ENCODE measurements around the gene INHBA.

The INHBA gene

DNA sequence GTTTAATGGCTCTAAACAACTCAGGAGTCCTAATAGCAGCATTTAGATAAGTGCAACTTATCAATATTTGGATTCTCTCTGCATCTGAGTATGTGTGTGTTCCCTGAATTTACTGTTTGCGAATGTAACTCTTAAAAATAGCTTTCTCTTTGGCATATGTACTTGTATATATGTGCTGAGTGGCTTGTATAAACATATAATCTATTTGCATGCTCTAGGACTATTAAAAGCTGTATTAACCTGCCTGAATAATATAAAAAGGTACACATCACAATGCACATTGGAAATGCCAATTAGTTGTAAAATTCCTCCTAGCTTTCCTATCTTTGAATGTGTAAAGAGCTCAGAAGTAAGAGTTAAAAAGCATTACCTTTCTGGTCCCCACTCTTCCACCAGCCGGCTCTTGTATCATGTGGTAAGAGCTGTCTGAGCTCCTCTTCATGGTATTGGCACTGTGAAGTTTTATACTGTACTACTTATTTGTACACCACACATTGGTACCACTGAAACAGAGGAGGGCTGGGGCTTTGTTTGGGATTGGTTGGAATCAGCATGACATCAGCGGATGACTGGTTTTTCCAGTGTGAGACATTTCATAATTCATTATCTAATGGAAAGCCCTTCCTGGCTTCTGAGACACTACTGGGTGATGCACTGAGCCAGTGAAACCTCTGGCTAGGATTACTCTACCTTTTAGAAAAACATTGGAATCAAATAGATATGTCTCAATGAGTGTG lies at the start of gene INHBA:
Gene INHBA (minus strand): TSS at position 456 of the 737 bp plus-strand sequence. CDS start 2,716 bp downstream, outside the sequence.
- in situ Hi-C loops (cut with MboI; ENCODE audit: low pct_unique_long_range_greater_than_20kb, low sequenced_read_pairs), result no loop called here
- no peak for DNase-seq

DNA sequence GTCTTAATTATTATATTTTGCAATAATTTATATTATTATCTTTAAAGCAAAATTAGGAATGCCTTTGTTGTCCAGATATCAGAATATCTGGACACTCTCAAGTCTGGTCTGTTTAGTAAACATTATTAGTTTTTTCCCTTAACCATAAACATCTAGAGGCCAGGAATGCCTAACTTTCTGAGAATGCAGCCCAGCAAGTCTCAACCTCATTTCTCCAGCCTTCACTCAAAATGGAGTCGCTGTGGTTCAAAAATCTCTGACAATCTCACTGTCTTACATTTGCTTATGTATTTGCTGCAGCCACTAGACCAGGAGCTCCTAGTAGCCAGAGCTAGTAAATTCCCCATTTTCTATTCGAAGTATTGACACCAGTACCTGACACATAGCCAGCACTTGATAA lies 49.7 kb upstream of the INHBA start:
- in situ Hi-C loops (cut with MboI; ENCODE audit: low pct_unique_long_range_greater_than_20kb, low sequenced_read_pairs), result no loop called here
- no peak for DNase-seq

DNA sequence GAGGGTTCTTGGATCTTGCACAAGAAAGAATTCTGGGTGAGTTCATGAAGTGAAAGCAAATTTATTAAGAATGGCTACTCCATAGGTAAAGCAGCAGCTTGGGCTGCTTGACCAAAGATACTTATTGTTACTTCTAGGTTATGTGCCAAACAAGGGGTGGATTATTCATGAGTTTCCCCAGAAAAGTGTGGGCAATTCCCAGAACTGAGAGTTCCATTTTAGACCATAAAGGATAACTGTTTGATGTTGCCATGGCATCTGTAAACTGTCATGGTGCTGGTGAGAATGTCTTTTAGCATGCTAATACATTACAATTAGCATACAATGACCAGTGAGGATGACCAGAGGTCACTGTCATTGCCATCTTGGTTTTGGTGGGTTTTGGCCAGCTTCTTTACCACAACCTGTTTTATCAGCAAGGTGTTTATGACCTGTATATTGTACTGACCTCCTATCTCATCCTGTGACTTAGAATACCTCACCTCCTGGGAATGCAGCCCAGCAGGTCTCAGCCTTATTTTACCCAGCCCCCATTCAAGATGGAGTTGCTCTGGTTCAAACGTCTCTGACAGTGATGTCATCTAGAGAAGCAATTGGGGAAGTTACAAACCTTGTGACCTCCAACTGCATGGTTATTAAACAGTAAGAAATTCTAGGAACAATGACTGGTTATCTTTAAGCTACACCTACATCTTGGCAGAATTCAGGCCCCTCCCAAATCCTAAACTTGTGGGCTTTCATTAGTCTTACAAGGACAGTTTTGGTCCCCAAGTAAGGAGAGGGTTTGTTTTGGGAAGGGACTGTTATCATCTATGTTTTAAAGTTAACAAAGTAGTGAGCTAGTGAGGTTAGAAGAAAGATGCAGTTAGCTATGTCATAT lies 48.0 kb upstream of the INHBA start:
- in situ Hi-C loops (cut with MboI; ENCODE audit: low pct_unique_long_range_greater_than_20kb, low sequenced_read_pairs), result no loop called here
- DNase-seq, result no peak

DNA sequence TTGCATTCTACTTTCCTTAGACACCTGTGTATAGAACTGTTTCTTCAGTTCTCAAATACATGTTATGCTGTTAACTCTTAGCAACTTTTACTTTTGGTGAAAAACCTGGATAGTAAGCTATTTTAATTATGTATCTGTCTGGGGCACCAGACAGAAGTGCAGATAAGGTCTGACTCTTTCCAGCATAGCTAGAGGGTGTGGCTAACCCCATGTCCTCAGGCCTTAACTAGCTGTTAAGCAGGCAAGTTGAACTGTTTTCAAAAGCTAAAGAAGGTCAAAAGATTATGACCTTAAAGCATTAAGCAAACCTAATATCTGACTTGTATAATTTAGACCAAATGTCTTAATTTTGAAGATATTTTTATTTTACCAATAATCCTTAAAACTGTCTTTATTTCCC lies 45.1 kb upstream of the INHBA start:
- DNase-seq, result no peak
- in situ Hi-C loops (cut with MboI; ENCODE audit: low pct_unique_long_range_greater_than_20kb, low sequenced_read_pairs), result no loop called here

DNA sequence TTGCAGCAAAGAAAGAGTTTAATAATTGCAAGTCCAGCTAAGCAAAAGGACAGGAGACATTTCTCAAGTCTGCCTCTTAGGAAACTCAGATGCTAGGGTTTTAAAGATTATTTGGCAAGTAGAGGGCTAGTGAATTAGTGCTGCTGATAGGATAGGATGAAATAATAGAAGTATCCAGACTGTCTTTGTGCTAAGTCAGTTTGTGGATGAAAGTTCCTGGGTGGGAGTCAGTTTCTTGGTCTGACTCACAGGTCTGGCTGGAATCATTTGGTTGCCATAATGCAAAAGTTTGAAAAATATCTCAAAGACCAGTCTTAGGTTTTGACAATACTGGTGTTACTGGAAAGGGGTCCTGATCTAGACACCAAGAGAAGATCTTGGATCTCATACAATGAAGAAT lies 42.6 kb upstream of the INHBA start:
- in situ Hi-C loops (cut with MboI; ENCODE audit: low pct_unique_long_range_greater_than_20kb, low sequenced_read_pairs), result no loop called here
- no peak for DNase-seq

DNA sequence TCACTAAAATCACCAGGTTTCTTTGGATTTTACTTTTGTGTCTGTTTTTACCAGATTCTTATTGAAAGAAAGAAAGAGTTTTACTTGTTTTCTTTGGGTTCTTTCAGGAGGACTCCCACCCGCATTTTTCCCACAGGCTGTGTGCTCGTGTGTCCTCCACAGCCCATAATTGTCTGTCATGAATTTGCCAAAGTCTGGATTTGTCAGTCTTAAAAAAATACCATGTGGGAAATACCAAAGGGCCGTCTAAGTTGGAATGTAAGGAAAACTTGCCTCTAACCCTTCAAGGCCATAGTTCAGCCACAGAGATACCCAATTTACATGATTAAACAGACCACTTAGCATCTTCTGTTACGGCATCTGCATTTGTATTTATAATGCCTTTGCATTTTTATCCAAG lies 41.3 kb upstream of the INHBA start:
- in situ Hi-C loops (cut with MboI; ENCODE audit: low pct_unique_long_range_greater_than_20kb, low sequenced_read_pairs), result no loop called here
- no peak for DNase-seq

DNA sequence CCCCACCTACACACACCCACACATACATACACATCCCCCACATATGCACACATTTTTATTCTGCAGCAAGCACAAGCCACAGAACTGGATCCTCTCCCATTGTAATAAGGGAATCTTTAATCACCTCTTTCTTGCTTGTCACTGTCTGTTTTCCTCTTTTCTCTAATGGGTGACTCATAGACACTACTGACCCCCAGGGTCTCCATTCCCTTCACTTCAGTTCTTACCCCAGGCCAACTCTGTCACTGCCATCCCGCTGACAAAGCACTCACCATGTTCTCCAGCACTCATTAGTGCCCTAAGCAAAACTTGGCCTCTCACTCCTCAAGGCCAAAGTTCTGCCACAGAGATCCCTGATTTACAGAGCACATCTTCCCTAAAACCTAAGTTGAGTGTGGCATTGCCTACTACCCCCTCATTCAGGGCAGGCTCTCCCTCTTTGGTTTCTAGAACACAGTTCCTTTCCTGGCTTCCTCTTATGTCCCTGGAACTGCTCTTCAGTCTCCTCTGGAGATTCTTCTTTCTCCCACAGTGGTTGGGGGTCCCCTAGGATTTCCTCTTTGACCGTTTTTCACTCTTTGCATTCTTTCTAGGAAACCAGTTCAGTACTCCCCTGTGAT lies 39.6 kb upstream of the INHBA start:
- no peak for DNase-seq

DNA sequence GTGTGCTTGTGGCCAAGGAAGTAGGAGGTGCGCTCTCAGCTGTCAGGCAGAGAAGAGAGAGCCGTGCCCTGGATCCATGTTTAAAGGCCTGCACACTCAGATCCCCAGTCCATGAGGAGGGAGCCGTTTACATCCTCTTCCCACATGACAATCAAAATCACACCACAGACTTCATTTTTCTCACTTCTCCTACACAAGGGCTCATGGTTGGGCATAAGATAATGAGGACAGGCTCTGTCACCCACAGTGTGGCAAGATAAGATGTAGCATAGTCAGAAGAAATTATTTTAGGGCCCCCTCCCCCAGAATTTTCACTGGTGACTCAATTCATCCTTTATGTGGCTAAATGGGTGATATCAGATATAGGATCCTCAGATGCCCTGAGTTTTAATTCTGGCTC lies 35.9 kb upstream of the INHBA start:
- in situ Hi-C loops (cut with MboI; ENCODE audit: low pct_unique_long_range_greater_than_20kb, low sequenced_read_pairs), result no loop called here
- no peak for DNase-seq

More for the DNA sequence above, 39.6 kb upstream of the INHBA start:
- in situ Hi-C loops (cut with MboI; ENCODE audit: low pct_unique_long_range_greater_than_20kb, low sequenced_read_pairs), result no loop called here

DNA sequence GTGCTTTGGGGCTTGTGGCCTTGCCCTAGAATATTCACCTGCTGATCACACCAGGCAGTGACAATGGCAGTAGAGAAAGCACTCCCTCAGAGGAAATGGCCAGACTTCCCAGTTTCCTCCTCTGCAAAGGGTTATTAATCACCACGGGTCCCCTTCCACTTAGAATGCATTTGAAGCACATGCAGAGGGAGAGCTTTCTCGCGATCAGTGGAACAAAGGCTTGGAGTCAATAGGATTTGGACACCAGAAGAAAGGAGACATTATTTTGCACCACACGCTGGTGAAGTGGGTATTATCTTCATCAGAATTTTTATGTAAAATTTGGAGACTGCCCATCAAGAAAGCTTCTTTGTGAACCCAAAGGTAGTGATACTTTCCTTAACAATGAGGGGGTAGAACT lies 35.4 kb upstream of the INHBA start:
- in situ Hi-C loops (cut with MboI; ENCODE audit: low pct_unique_long_range_greater_than_20kb, low sequenced_read_pairs), result no loop called here
- DNase-seq, result no peak

DNA sequence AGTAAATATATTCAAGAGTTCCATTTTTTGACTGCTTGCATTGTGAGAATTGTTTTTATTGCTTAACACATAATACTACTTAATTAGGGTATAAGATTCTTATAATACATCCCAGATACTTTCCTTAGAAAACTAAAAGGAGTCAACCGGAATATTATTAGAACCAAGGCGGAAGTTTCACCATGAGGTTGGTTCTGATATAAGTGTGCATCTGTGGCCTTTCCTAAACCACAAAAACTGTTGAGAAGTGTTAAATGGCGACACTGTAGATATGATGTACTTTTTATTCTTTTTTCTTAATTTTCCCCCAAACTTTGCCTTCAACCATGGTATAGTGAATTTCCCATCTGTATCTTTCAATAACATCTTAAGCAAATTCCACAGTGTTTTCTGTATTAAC lies 32.3 kb upstream of the INHBA start:
- in situ Hi-C loops (cut with MboI; ENCODE audit: low pct_unique_long_range_greater_than_20kb, low sequenced_read_pairs), result no loop called here
- DNase-seq, result no peak

DNA sequence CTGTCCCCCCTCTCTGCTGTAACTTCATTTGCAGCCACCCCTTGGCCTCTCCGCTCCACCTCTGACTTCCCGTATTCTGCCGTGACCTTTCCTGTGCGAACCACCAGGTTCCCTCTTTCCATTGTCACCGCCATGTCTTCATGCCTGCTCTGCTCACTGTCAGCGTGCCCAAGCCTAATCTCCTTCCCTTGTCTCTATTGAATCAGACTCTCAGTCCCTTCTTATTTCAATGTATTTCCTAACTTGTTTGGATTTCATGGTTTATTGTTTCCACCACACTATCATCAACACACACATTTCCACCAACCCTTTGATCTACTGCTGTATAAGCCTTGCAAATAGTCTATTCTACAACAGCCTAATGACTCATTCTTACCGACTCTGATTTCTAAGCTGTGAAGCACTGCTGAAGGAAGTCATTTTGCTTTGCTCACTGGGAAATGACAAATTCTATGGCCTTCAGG lies 30.0 kb upstream of the INHBA start:
- in situ Hi-C loops (cut with MboI; ENCODE audit: low pct_unique_long_range_greater_than_20kb, low sequenced_read_pairs), result no loop called here
- peak; percentile 56 for DNase-seq

DNA sequence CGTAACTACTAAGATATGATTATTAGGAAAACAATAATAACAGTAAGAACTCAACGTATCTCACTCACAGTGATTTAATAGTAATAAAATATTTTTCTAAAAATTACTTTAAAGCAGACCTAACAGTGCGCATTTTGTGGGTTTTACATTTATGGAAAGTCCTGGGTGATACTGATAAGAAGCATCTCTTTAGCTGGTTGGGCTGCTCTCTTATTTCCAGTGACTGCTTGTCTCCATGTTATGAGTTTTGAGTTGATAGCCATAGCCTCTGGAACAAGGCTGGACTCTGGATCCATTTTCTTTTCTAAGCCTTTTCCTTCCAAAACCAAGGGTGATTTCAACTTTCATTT lies 29.5 kb upstream of the INHBA start:
- in situ Hi-C loops (cut with MboI; ENCODE audit: low pct_unique_long_range_greater_than_20kb, low sequenced_read_pairs), result no loop called here
- peak; percentile 35 for DNase-seq

DNA sequence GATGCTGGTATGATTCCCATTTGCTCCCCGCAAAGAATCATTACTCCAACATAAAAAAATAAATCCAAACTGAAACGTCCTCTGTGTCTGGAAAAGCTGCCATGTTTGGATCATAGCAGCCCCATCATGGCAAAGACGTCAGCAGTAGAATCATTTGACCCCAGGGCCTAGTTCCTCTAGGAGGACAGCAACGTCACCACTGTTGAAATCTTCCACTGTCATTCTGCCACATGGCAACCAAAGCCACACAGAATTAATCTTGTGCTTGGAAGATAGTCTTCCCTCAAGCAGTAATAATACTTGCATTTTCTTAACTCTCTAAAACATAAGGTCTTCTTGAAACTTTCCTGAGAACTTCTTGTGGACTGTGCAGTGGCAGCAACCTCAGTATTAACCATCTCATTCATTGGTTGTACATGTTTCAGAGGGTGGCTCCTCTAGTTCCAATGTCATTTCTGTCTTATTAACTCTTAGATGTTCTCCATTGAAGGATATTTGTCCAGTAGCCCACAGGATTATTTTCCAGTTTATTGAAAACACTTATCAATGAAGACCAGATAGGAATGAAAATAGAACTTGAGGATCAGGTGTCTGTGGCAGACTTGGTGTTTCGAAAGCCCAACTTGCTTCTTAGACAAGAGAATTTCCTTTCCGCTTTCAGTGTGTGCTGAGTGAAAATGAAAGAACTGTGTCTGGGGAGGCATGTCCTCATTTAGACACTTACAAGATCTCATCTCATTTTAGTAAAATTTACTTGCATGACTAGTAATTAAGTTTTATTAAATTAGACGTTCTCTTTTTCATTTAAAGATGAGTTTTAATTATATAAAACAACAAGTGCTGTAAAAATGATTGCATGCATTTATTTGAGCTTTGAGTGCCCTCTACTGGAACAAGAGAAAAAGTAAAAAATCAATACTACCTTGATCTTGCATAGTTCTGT lies 28.9 kb upstream of the INHBA start:
- DNase-seq, result no peak
- in situ Hi-C loops (cut with MboI; ENCODE audit: low pct_unique_long_range_greater_than_20kb, low sequenced_read_pairs), result no loop called here

DNA sequence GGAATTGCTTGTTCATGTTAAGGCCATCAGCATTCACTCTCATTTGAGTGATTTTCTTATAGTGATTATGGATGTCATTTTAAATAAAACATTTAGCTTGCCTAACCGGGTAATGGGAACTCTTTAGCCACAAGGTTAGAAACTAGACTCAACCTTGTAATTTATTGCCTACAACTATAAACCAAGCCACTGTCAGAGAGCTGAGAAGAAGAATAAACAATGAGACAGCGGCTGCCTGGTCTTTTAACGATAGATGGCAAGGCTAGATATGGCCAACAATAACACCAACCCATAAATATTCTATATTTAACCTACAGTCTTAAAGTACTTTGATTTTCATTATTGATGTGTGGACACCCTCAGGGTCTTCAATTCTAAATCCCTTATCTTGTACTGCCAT lies 27.8 kb upstream of the INHBA start:
- no peak for DNase-seq
- in situ Hi-C loops (cut with MboI; ENCODE audit: low pct_unique_long_range_greater_than_20kb, low sequenced_read_pairs), result no loop called here

DNA sequence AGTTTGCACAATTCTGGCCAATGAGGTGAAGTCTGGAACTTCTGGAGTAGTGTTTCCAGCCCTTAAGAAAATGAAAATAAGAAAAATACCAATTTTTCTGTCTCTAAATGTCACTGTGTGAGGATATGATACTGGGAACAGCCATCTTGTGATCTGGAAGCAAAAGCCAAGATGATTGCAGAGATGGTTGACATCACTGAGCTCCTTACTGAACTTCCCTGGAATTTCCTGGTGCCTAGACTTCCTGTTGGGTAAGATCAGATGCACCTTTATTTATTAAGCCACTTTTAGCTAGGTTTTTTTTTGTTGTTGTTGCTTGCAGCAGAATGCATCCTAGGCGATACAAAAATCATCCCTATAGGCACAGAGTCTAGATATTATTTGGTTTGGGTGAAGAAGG lies 27.3 kb upstream of the INHBA start:
- in situ Hi-C loops (cut with MboI; ENCODE audit: low pct_unique_long_range_greater_than_20kb, low sequenced_read_pairs), result no loop called here

DNA sequence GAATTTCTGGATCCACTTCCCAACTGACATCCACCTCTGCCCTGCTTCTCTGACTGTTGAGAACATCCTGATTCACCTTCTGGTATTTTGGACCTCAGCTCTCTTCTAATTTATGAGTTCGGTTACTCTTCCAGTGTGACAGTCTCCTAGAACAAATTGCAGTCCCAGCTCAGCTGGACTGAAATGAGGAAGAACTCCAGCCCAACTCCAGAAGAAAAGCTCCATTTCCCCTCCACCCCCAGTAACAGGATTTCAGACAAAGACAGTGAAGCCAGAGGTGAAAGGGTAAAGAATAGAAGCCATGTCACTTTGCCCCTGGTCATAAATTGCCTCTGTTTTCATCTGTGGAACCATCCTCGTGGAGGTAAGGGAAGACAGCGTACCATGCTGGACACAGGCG lies 26.2 kb upstream of the INHBA start:
- DNase-seq, result no peak
- in situ Hi-C loops (cut with MboI; ENCODE audit: low pct_unique_long_range_greater_than_20kb, low sequenced_read_pairs), result no loop called here

More for the DNA sequence above, 27.3 kb upstream of the INHBA start:
- no peak for DNase-seq

DNA sequence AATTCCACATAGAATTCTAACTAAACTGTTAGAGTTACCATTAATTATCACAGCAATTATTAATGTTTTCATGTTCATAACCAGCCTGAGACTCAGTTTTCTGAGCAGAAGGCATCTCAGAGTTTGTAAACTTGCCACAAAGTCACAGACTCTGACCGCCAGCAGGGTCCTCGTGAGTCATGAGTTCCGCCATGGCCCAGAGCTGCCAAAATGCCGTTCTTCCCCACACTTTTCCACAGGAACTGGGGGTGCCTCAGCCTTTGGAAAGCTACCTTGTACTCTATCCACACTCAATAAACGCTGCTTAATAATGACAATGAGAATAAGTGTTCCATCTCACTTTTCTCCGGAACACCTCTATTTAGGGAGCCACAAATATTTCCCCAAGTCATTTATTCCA lies 22.1 kb upstream of the INHBA start:
- DNase-seq, result no peak
- in situ Hi-C loops (cut with MboI; ENCODE audit: low pct_unique_long_range_greater_than_20kb, low sequenced_read_pairs), result no loop called here

DNA sequence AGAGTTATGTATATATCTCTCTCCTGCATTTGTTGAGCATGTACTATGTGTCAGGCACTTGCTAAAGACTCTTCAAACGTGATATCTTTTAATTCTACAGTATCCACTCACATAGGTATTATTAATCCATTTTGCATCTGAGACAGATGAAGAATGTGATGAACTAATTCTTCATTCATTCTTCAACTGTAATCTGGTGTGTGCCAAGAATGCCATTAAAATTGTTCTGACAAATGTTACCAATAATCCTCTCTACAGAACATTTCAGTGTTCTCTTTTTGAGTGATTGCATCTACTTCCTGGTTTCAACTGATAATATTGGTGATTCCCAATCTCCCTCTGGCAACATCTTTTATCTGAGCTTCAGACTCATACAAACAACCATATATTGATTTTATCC lies 18.0 kb upstream of the INHBA start:
- in situ Hi-C loops (cut with MboI; ENCODE audit: low pct_unique_long_range_greater_than_20kb, low sequenced_read_pairs), result no loop called here
- DNase-seq, result no peak

DNA sequence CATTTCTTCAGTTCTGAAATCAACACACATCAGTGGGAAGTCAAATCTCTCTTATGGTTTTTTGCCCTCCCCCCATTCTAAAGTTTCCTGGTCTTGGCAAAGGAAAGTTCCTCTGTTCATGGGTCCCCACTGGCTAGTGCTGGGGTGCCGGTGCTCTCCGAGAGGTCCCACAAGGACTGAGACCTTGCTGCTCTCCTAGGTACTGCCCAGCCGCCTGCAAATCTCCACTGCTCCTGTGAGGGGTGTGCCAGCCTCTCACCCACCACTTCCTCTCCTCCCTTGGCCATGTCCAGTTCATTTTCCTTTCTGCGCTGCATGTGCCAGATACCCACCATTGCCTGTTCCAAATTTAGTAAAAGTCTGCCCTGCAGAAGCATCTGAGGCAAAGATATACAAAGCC lies 17.2 kb upstream of the INHBA start:
- in situ Hi-C loops (cut with MboI; ENCODE audit: low pct_unique_long_range_greater_than_20kb, low sequenced_read_pairs), result no loop called here
- DNase-seq, result no peak

Measured in KBM-7 (cell line).